Psoas muscle (tissue), 8 donors: ENCODE measurements around the gene COL23A1. TPM values are rescaled to one million over a fixed set of nuclear protein-coding genes. Genes with fewer than 3 reads are reported as not detected.

Experiments used
- ATAC-seq, 4 donors: fragments of 200-7000 bp; cut with Tn5 transposase; one replicate each; pipeline ENCODE4 v1.9.1; 2020; ENCODE audit warnings: moderate library complexity in 3 of 4, mild to moderate bottlenecking in 2 of 4
- DNase-seq, 2 donors: peaks; one replicate each; pipeline ENCODE4 v3.0.0-alpha.2; 2020
- H3K27ac ChIP-seq: fragments of 200-600 bp; one replicate; pipeline ENCODE4 v1.8.0; 2022
- H3K27me3 ChIP-seq, 3 donors: fragments of 200-600 bp in 1 of 3; one replicate each; pipeline versions ENCODE4 v1.6.1 to v1.8.0; 2013 to 2022; ENCODE audit warnings: low read length in 2 of 3, mild to moderate bottlenecking in 2 of 3, moderate library complexity in 1 of 3; ENCODE audit not compliant: insufficient read depth in 3 of 3
- H3K36me3 ChIP-seq, 2 donors: fragments of 200-600 bp in 1 of 2; one replicate each; pipeline versions ENCODE4 v1.6.1 to v1.8.0; 2013 to 2022; ENCODE audit warnings: low read depth in 1 of 2, mild to moderate bottlenecking in 1 of 2, moderate library complexity in 1 of 2; ENCODE audit not compliant: insufficient read depth in 1 of 2
- H3K4me1 ChIP-seq: fragments of 200-600 bp; one replicate; pipeline ENCODE4 v1.8.0; 2022
- H3K4me3 ChIP-seq: fragments of 200-600 bp; one replicate; pipeline ENCODE4 v1.8.0; 2022; ENCODE audit warnings: mild to moderate bottlenecking
- H3K9me3 ChIP-seq: fragments of 200-600 bp; one replicate; pipeline ENCODE4 v1.8.0; 2022
- CTCF ChIP-seq: fragments of 200-600 bp; IDR thresholded peaks from one replicate; pipeline ENCODE4 v1.8.0; 2022; ENCODE audit warnings: antibody characterized with exemption
- WGBS, 3 donors: extraction: QIAGEN DNeasy Blood & Tissue Kit; methylation state at CpG; one replicate each; pipeline versions ENCODE4 v1.1.6 to v1.1.7; 2013; 5-methylcytosine and 5-hydroxymethylcytosine counted together
- intact Hi-C, 2 donors: fragments of 100-400 bp; cut with DNase I; formaldehyde crosslinking; loops; one replicate each; pipeline versions ENCODE4 v1.11.0 to v1.14.2; 2022
- polyA plus RNA-seq, 3 donors: library from polyadenylated mRNA; stranded (reverse); fragments of 200-250 nt; gene quantifications; one replicate each; pipeline ENCODE4 v1.2.3, GENCODE V29; 2013
- total RNA-seq, 4 donors: library from RNA; stranded (reverse); fragmentation: NEBNext Ultra II Directional in 2 of 4; extraction: Animal tissue kit (Norgen Biotek cat#: 25700) in 2 of 4; gene quantifications; one replicate each; pipeline versions ENCODE4 v1.2.1 to v1.2.4, GENCODE V29; 2021 to 2023
- donor health status: healthy with polysubstance abuse.
- donor health status: DM: no; HTN: no; CAD: no; lungs with moderate emphysema.
- donor health status: Bipolar disorder and iron deficiency.
- donor health status: healthy.
- donor health status: DM: yes; HTN: yes; CAD: no.
- donor health status: DM: no; HTN: no; CAD: no.
- donor health status: DM: no; HTN: no; CAD: no.
- donor health status: DM: yes; HTN: yes; CAD: no.

The COL23A1 gene
- total and polyA plus RNA-seq, 7 donors: 0.66 to 3.0 (median 1.2) TPM

GRCh38 chr5:178346607-178347334 lies 243.4 kb downstream of the COL23A1 start:
- Histone ChIP-seq H3K27ac (no peak overlapping the region), H3K27me3 (no peaks in the 10 kb centered on the region), H3K4me3 (no peak overlapping the region), H3K9me3 (no peaks in the 10 kb centered on the region), H3K36me3 (no peaks in the 10 kb centered on the region), H3K4me1 (no peaks in the 10 kb centered on the region)
- ATAC-seq: no peak
- DNase-seq: no peak
- 88 to 93% (median 89%) methylated on average over 18 to 20 of the region's 20 CpGs for WGBS, 3 donors
- intact Hi-C loops: no loop called here
- no peak for TF ChIP-seq CTCF

GRCh38 chr5:178343306-178343705 lies 246.9 kb downstream of the COL23A1 start:
- Histone ChIP-seq H3K27ac (no peak overlapping the region), H3K4me3 (no peak overlapping the region), H3K4me1 (no peaks in the 10 kb centered on the region), H3K27me3 (no peaks in the 10 kb centered on the region), H3K36me3 (no peaks in the 10 kb centered on the region), H3K9me3 (no peaks in the 10 kb centered on the region)
- ATAC-seq (no peak), DNase-seq (no peak)
- intact Hi-C loops: no loop called here
- 63 to 70% (median 68%) methylated on average over 6 of the region's 6 CpGs for WGBS, 3 donors
- TF ChIP-seq CTCF: no peak

- Histone ChIP-seq H3K9me3 (no peaks in the 10 kb centered on the region), H3K4me1 (no peaks in the 10 kb centered on the region), H3K36me3 (no peaks in the 10 kb centered on the region), H3K4me3 (no peak overlapping the region), H3K27ac (no peak overlapping the region), H3K27me3 (peaks cover 0 to 2% (median 0%) of the 10 kb centered on the region in 3 donors)
- no peak for TF ChIP-seq CTCF
- DNase-seq (no peak), ATAC-seq (no peak)
- intact Hi-C loops: no loop called here
- 90 to 92% (median 91%) methylated on average over 10 of the region's 10 CpGs for WGBS, 3 donors
Observed at GRCh38 chr5:178341851-178342140, 248.4 kb downstream of the COL23A1 start.

GRCh38 chr5:178341091-178341850 lies 248.9 kb downstream of the COL23A1 start:
- 91 to 93% (median 91%) methylated on average over 13 to 15 of the region's 15 CpGs for whole genome bisulfite sequencing, 3 donors
- Histone ChIP-seq H3K4me3 (no peak overlapping the region), H3K4me1 (no peaks in the 10 kb centered on the region), H3K9me3 (no peaks in the 10 kb centered on the region), H3K27me3 (peaks cover 0 to 2% (median 0%) of the 10 kb centered on the region in 3 donors), H3K36me3 (no peaks in the 10 kb centered on the region), H3K27ac (no peak overlapping the region)
- ATAC-seq: no peak
- intact Hi-C loops: no loop called here
- peak in 1 of 2 donors; percentile 40 for DNase-seq
- TF ChIP-seq CTCF: no peak
